Esophagus muscularis mucosa (tissue), 4 donors: Measurements from ENCODE around the gene CCM2. TPM values are rescaled to one million over a fixed set of nuclear protein-coding genes. Genes with fewer than 3 reads are reported as not detected.

ENCODE experiments used
- DNase-seq: peaks from one replicate; pipeline ENCODE4 v3.0.0-alpha.2; 2017; ENCODE audit errors: extremely low spot score
- H3K27ac ChIP-seq, 4 donors: fragments of 200-600 bp; sonication (generic); replicated peaks in 1 of 4; 1 replicate in 3 of 4; 2 replicates in 1 of 4; pipeline ENCODE4 v1.5.1; 2016 to 2019; ENCODE audit warnings: mild to moderate bottlenecking in 1 of 4
- H3K27me3 ChIP-seq, 4 donors: fragments of 200-600 bp; sonication (generic); one replicate each; pipeline versions ENCODE4 v1.5.1 to v1.6.0; 2016 to 2019
- H3K36me3 ChIP-seq, 4 donors: fragments of 200-600 bp; sonication (generic); one replicate each; pipeline ENCODE4 v1.5.1; 2016 to 2019
- H3K4me1 ChIP-seq, 4 donors: fragments of 200-600 bp; sonication (generic); one replicate each; pipeline ENCODE4 v1.5.1; 2016 to 2019
- H3K4me3 ChIP-seq, 4 donors: fragments of 200-600 bp; sonication (generic); 1 replicate in 2 of 4; 2 replicates in 2 of 4; pipeline ENCODE4 v1.5.1; 2016 to 2019; ENCODE audit warnings: mild to moderate bottlenecking in 4 of 4, moderate library complexity in 1 of 4
- H3K9me3 ChIP-seq, 4 donors: fragments of 200-600 bp; sonication (generic); 1 replicate in 3 of 4; 2 replicates in 1 of 4; pipeline ENCODE4 v1.5.1; 2016 to 2019
- CTCF ChIP-seq, 3 experiments: fragments of 200-600 bp in 2 of 3; fragments of 450-650 bp in 1 of 3; sonication (generic) in 2 of 3; IDR thresholded peaks; one replicate each; pipeline ENCODE4 v1.5.1; 2017 to 2019; ENCODE audit warnings: antibody characterized with exemption in 3 of 3, mild to moderate bottlenecking in 2 of 3, moderate library complexity in 1 of 3
- EP300 ChIP-seq: sonication (generic); formaldehyde crosslinking; IDR thresholded peaks from one replicate; pipeline ENCODE4 v1.6.1; 2017; ENCODE audit warnings: antibody characterized with exemption
- POLR2A ChIP-seq: fragments of 450-650 bp; IDR thresholded peaks from one replicate; pipeline ENCODE4 v1.6.1; 2017; ENCODE audit warnings: antibody characterized with exemption, moderate library complexity, mild to moderate bottlenecking, low read depth
- POLR2AphosphoS5 ChIP-seq, 2 donors: sonication (generic); formaldehyde crosslinking; IDR thresholded peaks; one replicate each; pipeline ENCODE4 v1.6.1; 2017; ENCODE audit warnings: antibody characterized with exemption in 2 of 2
- WGBS: methylation state at CpG from one replicate; pipeline ENCODE4 v1.1.5; 2018; 5-methylcytosine and 5-hydroxymethylcytosine counted together
- intact Hi-C: fragments of 100-400 bp; cut with DNase I; formaldehyde crosslinking; loops from one replicate; pipeline ENCODE4 v1.15.1; 2023
- total RNA-seq, 4 donors: library from RNA; depleted of rRNA; stranded (reverse); fragments of >200 nt; gene quantifications; one replicate each; pipeline versions ENCODE4 v1.1.0 to v1.2.1, GENCODE V29; 2016

Gene CCM2
- total RNA-seq, 4 donors from 2014 or later, result 40.3 to 61.7 (median 49.4) TPM

DNA sequence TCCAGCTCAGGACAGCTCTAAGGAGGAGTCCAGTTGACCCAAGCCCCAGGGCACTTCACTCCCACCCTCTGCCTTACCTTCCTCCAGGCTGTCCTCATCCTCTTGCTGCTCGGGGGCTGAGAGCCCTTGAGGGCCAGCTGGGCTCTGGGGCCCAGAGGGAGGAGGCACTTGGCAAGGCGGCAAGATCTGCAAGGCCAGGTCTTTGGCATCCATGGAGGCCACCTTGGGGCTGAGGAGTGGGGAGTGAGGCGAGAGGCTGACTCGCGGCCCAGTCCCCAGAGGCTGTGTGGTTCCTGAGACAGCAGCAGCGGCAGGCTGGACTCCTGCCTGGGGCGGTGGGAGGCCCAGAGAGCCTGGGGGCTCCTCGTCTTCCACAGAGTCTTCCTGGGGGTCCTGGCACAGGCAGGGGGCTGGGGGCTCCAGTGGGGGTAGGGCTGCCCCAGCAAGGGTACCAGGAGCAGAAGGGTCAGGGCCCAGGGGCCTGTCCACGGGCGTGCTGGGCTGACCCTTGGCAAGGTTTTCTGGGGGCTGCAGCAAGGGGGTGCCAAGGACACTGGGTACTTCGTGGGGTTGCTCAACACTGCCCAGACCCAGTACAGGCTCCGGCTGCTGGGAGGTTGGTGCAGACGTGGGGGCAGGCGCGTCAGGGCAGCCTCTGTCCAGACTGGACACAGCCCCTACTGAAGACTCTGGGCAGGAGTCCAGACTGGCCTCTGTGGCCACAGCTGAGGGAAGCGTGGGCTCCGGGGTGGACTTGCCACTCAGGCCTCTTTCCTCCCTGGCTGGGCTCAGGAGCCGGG, 82.2 kb downstream of the CCM2 start:
- WGBS, result 74% methylated on average over 3 of the region's 18 CpGs
- TF ChIP-seq POLR2A (no peak), CTCF (IDR thresholded peaks at IDR 0.05) (no peak), POLR2AphosphoS5 (IDR thresholded peaks at IDR 0.05) (no peak), EP300 (no peak)

DNA sequence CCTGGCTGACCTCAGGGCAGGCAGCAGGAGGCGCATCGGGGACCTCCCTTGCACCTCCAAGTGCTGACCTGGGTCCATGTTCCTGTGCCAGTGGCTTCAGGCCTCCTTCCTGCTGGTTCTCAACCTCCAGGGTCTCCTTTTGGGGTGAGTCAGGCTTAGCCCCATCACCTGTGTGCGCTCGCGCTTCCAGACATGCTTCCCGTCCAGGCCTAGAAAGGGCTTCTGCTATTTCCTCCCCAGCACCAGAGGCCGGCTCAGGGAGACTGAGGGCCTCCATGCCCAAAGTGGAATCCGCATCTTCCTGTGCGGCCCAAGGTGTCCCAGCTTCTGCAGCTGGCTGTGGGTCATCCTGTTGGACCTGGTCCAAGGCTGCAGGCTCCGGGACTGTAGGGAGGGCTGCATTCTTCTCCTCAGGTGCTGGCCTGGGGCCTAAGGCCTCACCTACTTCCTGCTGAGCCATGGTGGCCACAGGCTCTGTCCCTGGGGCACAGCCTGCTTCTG, 82.9 kb downstream of the CCM2 start:
- no peak for TF ChIP-seq POLR2AphosphoS5 (IDR thresholded peaks at IDR 0.05)
- TF ChIP-seq EP300, result no peak
- TF ChIP-seq CTCF (IDR thresholded peaks at IDR 0.05), result no peak
- no peak for TF ChIP-seq POLR2A
- peaks cover 0 to 9% (median 8%) of the 10 kb centered on the region in 4 donors for H3K4me1 ChIP-seq
- H3K9me3 ChIP-seq, result no peaks in the 10 kb centered on the region
- no peak for DNase-seq
- H3K27me3 ChIP-seq, result no peaks in the 10 kb centered on the region
- peaks cover 0 to 25% (median 11%) of the 10 kb centered on the region in 4 donors for H3K36me3 ChIP-seq
- intact Hi-C loops, result loop anchor here (10.0 kb wide), 1 partner anchor 78 kb away; the partner anchor contains the start of gene CCM2
- H3K4me3 ChIP-seq, result no peak overlapping the region
- peak overlapping the region in 1 of 4 donors; percentile 53 for H3K27ac ChIP-seq
- 87% methylated on average over 10 of the region's 10 CpGs for WGBS

More for the DNA sequence above, 82.2 kb downstream of the CCM2 start:
- Histone ChIP-seq H3K27ac (peak overlapping the region in 1 of 4 donors; percentile 53), H3K36me3 (peaks cover 0 to 31% (median 18%) of the 10 kb centered on the region in 4 donors), H3K27me3 (no peaks in the 10 kb centered on the region), H3K4me3 (no peak overlapping the region), H3K9me3 (no peaks in the 10 kb centered on the region), H3K4me1 (peaks cover 0 to 7% (median 4%) of the 10 kb centered on the region in 4 donors)
- no peak for DNase-seq
- intact Hi-C loops, result loop anchor here (10.0 kb wide), 1 partner anchor 77 kb away; the partner anchor contains the start of gene CCM2

DNA sequence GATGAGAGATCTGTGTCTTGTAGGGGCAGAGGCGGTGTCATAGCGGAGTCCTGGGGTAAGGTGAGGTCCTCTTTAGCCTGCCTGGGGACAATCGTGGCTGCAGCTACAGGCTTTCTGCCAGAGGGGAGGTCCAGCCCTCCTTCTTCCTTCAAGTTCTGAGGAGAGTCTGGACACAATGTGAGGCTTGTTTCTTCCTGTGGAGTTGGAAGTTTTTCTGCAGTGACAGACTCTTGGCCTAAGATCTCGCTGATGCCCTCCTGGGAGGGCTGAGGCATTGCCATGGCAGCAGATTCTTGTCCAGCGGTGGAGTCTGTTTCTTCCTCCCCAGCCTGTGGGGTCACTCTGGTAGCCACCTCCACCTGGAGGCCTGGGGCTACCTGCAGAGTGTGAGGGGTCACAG, 84.3 kb downstream of the CCM2 start:
- no peak for TF ChIP-seq CTCF (IDR thresholded peaks at IDR 0.05)
- no peak for TF ChIP-seq POLR2AphosphoS5 (IDR thresholded peaks at IDR 0.05)
- TF ChIP-seq EP300, result no peak
- no peak for TF ChIP-seq POLR2A
- Histone ChIP-seq H3K4me1 (peaks cover 5 to 24% (median 23%) of the 10 kb centered on the region in 4 donors), H3K9me3 (no peaks in the 10 kb centered on the region), H3K36me3 (peaks cover 0 to 19% (median 8%) of the 10 kb centered on the region in 4 donors), H3K27ac (no peak overlapping the region), H3K4me3 (no peak overlapping the region), H3K27me3 (no peaks in the 10 kb centered on the region)
- no peak for DNase-seq
- 69% methylated on average over 4 of the region's 5 CpGs for WGBS
- intact Hi-C loops, result loop anchor here (10.0 kb wide), 1 partner anchor 80 kb away; the partner anchor contains the start of gene CCM2

- Histone ChIP-seq H3K36me3 (peaks cover 0 to 17% (median 8%) of the 10 kb centered on the region in 4 donors), H3K9me3 (no peaks in the 10 kb centered on the region), H3K4me3 (no peak overlapping the region), H3K4me1 (peaks cover 5 to 29% (median 28%) of the 10 kb centered on the region in 4 donors), H3K27me3 (no peaks in the 10 kb centered on the region), H3K27ac (no peak overlapping the region)
- intact Hi-C loops, result loop anchor here (10.0 kb wide), 1 partner anchor 80 kb away; the partner anchor contains the start of gene CCM2
- no peak for DNase-seq
- TF ChIP-seq POLR2A, result no peak
- no peak for TF ChIP-seq CTCF (IDR thresholded peaks at IDR 0.05)
- no peak for TF ChIP-seq POLR2AphosphoS5 (IDR thresholded peaks at IDR 0.05)
- TF ChIP-seq EP300, result no peak
- WGBS, result 73% methylated on average over 19 of the region's 24 CpGs
Observed at GRCh38 chr7:45084901-45085618, 85.1 kb downstream of the CCM2 start.
